ENCODE measurements around the gene GBP3.
"Not testable (repeated sequence)": the region's sequence is repeated elsewhere in the genome, so short reads cannot be mapped to it uniquely, and the experiment has no call there.

The GBP3 gene

GRCh38 chr1:89022167-89022959 is at the start of gene GBP3:
Gene GBP3 (minus strand): TSS chr1:89022866. CDS start chr1:89020721, 2,145 bp downstream.
- DNase-seq = no peak

DNA sequence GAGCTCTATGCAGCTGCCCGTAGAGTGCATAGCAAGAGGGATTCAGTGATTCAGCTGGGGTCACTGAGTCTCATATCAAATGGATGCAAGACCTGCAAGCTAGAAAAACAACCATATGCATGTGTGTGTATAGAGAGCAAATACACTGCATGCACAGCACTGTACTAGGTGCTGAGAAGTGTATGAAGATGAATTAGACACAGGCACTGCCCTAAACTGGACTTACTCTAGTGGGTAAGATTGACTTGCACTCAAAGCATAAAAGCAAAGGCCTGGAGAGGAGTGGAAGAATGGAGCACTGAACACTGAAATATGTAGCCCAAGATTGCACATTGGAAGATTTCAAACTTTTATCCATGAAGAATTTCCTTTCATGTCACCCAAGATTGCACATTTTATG is 47.8 kb upstream of the GBP3 start:
- DNase-seq = no peak

GRCh38 chr1:89069951-89070350 is 47.3 kb upstream of the GBP3 start:
- no peak for DNase-seq

DNA sequence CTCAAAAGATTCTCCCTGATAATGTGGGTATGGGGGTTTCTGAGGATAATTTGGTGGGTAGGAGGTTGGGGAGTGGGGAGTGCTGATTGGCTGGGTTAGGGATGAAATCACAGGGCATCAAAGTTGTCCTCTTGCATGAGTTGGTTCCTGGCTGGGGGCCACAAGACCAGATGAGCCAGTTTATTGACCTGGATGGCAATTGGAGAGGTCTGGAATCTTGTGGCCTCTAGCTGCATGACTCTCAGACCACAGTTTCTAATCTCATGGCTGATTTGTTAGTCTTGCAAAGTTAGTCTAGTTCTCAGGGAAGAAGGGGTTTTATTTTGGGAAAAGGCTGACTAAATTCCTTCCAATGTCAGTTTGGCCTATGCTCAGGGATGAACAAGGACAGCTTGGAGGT is 45.6 kb upstream of the GBP3 start:
- DNase-seq = no peak

- DNase-seq = no peak
Measured at GRCh38 chr1:89065079-89065868, 42.6 kb upstream of the GBP3 start, which contains the start of gene GBP1. Gene GBP1 (minus strand): TSS chr1:89065208. CDS start chr1:89063234, 1,974 bp downstream.

DNA sequence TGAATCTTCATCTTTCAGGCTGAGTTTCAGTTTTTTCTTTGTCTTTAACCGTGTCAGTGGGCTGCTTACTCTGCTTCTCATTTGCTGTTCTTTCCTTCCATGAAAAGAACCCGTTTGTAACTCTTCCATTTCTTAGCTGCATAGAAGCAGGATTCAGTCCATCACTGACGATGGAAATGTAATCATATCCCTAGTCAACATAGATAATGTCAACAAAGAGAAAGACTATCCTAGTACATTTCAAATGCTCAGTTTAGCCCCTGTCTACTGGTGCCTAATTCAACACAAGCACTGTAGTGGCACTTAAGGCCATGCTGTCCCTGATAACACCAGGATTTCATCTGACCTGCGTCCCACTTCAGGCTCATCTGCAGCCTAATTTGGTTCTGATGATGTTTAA is 42.0 kb upstream of the GBP3 start:
- no peak for DNase-seq

DNA sequence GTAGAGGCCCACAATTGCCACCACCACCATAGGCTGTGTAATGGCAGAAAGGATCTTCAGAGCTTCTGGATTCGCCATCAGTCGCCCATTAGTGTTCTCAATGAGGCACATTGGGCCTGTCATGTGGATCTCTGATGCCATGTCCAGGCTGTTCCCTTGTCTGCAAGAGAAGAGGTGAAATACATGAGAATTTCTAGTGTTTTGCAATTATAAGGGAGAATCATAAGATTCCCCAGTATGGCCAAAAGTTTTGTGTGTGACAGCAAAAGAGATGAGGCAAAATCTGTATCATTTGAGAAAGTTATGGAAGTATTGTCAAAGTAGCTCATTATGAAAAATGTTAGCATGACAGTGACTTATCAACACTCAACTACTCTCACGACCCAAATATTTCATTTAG is 40.4 kb upstream of the GBP3 start:
- no peak for DNase-seq

DNA sequence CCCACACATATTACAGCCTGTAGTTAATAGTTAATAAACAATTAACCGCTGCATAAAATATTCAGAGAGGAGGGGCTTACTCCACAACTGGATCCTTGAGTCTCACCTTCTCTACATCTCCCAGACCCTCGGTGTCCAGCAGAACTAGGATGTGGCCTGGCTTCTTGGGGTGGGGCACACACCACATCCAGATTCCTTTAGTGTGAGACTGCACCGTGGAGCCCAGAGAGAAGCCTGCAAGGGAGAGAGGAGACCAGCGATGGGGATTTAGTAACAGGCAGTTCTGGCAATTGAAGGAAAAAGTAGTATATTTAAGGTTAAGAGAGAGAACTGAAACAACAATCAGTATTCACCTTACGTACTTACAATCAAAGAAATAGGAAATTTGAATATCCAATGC is 37.4 kb upstream of the GBP3 start:
- DNase-seq = no peak

DNA sequence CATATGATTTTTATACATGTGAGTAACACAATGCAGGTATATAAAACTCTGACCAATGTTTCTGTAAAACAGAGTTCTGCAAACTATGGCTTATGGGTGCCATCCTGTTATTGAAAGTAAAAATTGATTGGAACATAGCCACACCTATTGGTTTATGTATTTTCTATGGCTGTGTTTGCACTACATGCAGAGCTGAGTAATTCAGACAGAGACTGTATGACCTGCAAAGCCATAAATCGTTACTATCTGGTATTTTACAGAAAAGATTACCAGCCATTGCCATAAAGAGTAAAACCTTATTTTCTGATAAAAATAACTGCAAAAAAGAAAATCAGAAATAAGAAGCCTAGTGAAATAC is 29.3 kb upstream of the GBP3 start:
- DNase-seq = no peak

DNA sequence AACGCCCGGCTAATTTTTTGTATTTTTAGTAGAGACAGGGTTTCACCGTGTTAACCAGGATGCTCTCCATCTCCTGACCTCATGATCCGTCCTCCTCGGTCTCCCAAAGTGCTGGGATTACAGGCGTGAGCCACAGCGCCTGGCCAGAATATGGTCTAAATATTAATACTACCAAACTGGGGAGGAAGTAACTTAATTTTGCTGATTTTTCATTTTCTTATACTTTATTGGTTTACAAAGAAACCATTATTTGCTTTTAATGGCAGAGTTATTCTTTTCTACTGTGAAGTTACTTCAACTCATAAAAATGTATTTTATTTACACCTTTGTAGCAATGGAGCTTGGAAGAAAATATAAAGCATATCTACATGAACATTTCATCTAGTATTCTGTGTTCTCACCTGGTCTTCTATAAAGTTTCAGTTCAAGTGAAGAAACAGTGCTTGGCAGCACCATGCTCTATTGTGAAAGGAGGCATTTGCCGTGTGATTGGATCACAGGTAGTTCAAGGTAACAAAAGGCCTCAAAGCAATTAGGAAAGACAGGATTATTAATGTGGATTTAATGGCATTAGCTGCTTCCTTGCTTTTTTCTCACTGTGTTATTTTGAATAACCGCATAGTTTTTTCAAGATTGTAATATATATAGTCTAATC is 28.8 kb upstream of the GBP3 start:
- no peak for DNase-seq

DNA sequence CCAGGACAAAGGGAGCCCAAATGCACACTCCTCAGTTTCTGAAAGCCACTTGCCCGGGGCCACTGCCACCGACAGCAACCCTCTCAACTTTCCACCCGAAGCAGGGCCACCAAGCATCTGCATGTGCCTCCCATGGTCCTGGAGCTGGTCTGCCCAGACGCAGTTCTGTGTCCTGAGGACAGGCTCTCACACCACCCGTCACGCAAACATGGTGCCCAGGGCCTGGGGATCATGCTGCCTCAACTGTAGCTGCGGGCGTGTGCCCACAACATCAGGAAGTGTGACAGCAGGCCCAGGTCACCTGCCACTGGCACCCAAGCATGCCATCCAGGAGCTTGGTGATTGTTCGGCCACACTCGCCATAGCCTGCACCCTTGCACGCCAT is 28.0 kb upstream of the GBP3 start:
- DNase-seq = no peak

- not testable (repeated sequence) for DNase-seq
Measured at GRCh38 chr1:89049901-89050648, 27.4 kb upstream of the GBP3 start.

GRCh38 chr1:89049187-89049586 is 26.5 kb upstream of the GBP3 start:
- not testable (repeated sequence) for DNase-seq

DNA sequence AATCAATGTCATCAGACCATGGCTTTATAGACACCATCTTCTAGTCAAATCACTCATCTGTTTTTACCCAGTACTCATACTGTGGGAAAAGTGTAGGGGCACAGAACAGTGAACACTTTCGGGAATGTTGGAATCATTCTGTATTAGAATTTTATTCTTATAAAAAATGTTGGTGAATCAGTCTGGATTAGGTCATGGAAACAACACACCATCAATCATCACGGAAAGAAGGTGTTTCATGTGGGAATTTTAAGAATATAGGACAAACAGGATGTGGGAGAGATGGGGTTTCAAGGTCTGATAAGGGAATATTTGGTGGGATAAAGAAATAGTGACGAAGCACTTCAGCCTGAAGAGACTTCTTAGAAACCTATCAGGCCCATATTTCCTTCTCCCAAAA is 25.1 kb upstream of the GBP3 start:
- no peak for DNase-seq

GRCh38 chr1:89046318-89047183 is 23.9 kb upstream of the GBP3 start:
- not testable (repeated sequence) for DNase-seq

DNA sequence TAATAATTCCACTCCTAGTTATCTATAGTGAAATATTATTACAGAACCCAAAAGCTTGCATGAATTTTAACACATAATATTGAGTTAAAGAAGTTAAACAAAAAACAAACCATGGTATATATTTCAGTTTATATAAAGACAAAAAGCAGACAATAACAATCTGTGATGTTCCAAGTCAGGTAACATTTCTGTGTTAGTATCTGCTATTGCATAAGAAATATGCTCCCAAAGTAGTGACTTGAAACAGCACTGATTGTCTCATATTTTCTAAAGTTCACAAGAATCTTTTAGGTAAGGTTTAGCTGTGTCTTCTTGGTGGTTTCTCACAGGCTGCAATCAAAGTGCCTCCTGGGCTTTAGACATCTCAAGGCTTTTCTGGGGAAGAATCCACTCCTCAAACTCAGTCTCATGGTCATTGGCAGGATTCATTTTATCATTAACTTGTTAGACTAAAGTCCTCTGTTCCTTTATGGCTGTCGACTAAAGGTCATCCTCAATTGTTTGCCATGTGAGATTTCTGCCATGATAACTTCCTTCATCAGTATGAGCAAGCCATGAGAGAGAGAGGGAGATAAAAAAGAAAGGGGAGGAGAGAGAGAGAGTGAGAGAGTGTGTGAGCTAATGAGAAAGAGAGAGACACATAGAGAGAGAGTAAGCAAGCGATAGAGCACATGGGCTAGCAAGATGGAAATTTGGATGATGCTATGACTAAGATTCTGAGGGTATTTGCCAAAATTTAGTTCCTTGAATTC is 22.5 kb upstream of the GBP3 start:
- no peak for DNase-seq

DNA sequence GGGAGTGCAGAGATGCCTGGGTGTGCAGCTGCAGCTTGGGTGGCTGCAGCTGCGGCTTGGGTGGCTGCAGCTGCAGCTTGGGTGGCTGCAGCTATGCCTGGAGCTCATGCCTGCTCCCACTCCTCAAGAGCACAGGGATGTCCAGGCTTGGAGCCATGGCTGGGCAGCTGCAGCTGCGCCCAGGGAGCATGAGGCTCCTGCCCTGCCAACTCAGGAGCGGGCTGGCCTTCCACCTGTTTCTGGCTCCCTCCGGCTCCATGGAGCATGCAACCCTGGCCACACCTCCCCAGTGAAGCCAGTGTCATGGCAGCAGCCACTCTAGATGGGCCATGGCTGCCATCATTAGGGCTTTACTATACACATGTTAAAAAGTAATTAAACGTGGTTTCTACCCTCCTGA is 21.3 kb upstream of the GBP3 start:
- DNase-seq = no peak

DNA sequence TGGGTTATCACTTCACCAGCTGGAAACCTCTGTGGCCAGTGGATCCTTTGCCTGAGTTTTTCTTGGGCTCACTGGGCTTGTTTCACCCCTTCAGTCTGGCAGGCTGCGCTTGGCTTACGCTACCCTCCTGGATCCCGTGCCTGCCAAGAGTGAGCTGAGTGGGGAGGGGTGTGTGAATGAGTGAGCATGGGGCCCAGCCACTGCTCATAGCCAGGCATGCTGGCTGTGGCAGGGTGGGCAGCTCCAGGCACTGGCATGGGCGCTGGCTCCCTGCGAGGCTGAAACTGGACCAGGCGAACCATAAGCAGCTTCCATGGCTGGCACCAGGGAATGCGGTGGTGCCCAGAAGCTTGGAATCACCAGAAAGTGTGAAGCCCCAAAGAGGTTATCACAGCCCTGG is 19.8 kb upstream of the GBP3 start:
- DNase-seq = no peak

GRCh38 chr1:89041721-89042120 is 19.1 kb upstream of the GBP3 start:
- DNase-seq = no peak

GRCh38 chr1:89041119-89041641 is 18.5 kb upstream of the GBP3 start:
- no peak for DNase-seq

DNA sequence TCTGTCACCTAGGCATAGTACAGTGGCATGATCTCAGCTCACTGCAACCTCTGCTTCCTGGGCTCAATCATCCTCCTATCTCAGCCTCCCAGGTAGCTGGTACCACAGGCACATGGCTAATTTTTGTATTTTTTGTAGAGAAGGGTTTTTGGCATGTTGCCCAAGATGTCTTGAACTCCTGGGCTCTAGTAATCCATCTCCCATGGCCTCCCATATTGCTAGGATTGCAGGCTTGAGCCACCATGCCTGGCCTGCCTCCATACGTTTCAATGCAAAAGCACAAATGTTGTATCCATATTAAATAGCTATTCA is 17.6 kb upstream of the GBP3 start:
- no peak for DNase-seq
